HepG2 (cell line): Measurements from ENCODE around the gene ZXDC. TPM values are rescaled to one million over a fixed set of nuclear protein-coding genes. Genes with fewer than 3 reads are reported as not detected.

ENCODE experiments used
- CEBPG ChIP-seq: IDR thresholded peaks from 2 replicates; pipeline ENCODE4 v1.6.1; 2016
- EEA1 ChIP-seq: sonication (generic); formaldehyde crosslinking; IDR thresholded peaks from 2 replicates; pipeline ENCODE4 v1.5.1; 2020; ENCODE audit warnings: mild to moderate bottlenecking, missing genetic modification reagents, borderline replicate concordance
- ELF1 ChIP-seq: sonication (generic); formaldehyde crosslinking; IDR thresholded peaks from 2 replicates; pipeline ENCODE4 v1.4.0; 2020; ENCODE audit warnings: missing genetic modification reagents
- ETV5 ChIP-seq: IDR thresholded peaks from 2 replicates; pipeline ENCODE4 v1.6.1; 2018; ENCODE audit warnings: missing biosample characterization, missing genetic modification reagents, inconsistent platforms, borderline replicate concordance
- MEIS2 ChIP-seq: sonication (generic); formaldehyde crosslinking; IDR thresholded peaks from 2 replicates; pipeline ENCODE4 v1.9.0; 2021; ENCODE audit warnings: mild to moderate bottlenecking, missing genetic modification reagents
- MYC ChIP-seq: sonication (generic); formaldehyde crosslinking; IDR thresholded peaks from 2 replicates; pipeline ENCODE4 v1.9.0; 2021; ENCODE audit warnings: missing genetic modification reagents, borderline replicate concordance
- NCOA5 ChIP-seq: sonication (generic); formaldehyde crosslinking; IDR thresholded peaks from 2 replicates; pipeline ENCODE4 v1.4.0; 2020; ENCODE audit warnings: missing genetic modification reagents
- RNF2 ChIP-seq: fragments of 450-650 bp; conservative IDR thresholded peaks from 2 replicates; pipeline ENCODE4 v1.6.1; 2016; ENCODE audit warnings: low read depth
- SNAI1 ChIP-seq: sonication (generic); formaldehyde crosslinking; IDR thresholded peaks from 2 replicates; pipeline ENCODE4 v1.5.0; 2020; ENCODE audit warnings: mild to moderate bottlenecking, missing genetic modification reagents, borderline replicate concordance
- SYNCRIP ChIP-seq: fragments of 200-400 bp; formaldehyde crosslinking; IDR thresholded peaks from 2 replicates; pipeline ENCODE4 v1.6.1; 2018; ENCODE audit warnings: mild to moderate bottlenecking, low read depth, low read length; ENCODE audit not compliant: insufficient read depth
- ZBTB7B ChIP-seq: sonication (generic); formaldehyde crosslinking; IDR thresholded peaks from 2 replicates; pipeline ENCODE4 v1.4.0; 2020; ENCODE audit warnings: missing genetic modification reagents
- ZFP36L2 ChIP-seq: sonication (generic); formaldehyde crosslinking; IDR thresholded peaks from 2 replicates; pipeline ENCODE4 v1.4.0; 2020; ENCODE audit warnings: missing genetic modification reagents
- ZFP90 ChIP-seq: sonication (generic); formaldehyde crosslinking; IDR thresholded peaks from 2 replicates; pipeline ENCODE4 v1.8.0; 2022; ENCODE audit warnings: missing genetic modification reagents, mild to moderate bottlenecking, inconsistent platforms, borderline replicate concordance
- ZNF101 ChIP-seq: sonication (generic); formaldehyde crosslinking; IDR thresholded peaks from 2 replicates; pipeline ENCODE4 v1.4.0; 2020; ENCODE audit warnings: mild to moderate bottlenecking, low read depth, missing genetic modification reagents, borderline replicate concordance
- ZNF343 ChIP-seq: sonication (generic); formaldehyde crosslinking; IDR thresholded peaks from 2 replicates; pipeline ENCODE4 v1.4.0; 2020; ENCODE audit warnings: mild to moderate bottlenecking, missing genetic modification reagents
- ZNF350 ChIP-seq: sonication (generic); formaldehyde crosslinking; IDR thresholded peaks from 2 replicates; pipeline ENCODE4 v1.4.0; 2020; ENCODE audit warnings: mild to moderate bottlenecking, low read depth, missing genetic modification reagents, borderline replicate concordance
- ZNF644 ChIP-seq: IDR thresholded peaks from 2 replicates; pipeline ENCODE4 v1.6.1; 2016; ENCODE audit warnings: low read depth
- ZNF674 ChIP-seq: sonication (generic); formaldehyde crosslinking; IDR thresholded peaks from 2 replicates; pipeline ENCODE4 v1.5.0; 2020; ENCODE audit warnings: low read depth, mild to moderate bottlenecking, missing genetic modification reagents
- polyA plus RNA-seq, 8 experiments: library from polyadenylated mRNA; depleted of rRNA in 3 of 8; stranded (reverse) in 7 of 8; unstranded in 1 of 8; fragments of >200 nt; fragmentation: Illumina TruSeq in 4 of 8; extraction: Trizol in 4 of 8; gene quantifications; 2 replicates each; pipeline versions ENCODE4 v1.2.1 to v1.2.3, GENCODE V29; 2011 to 2016; ENCODE audit warnings: low read depth in 4 of 8, missing spikeins in 1 of 8, mixed read lengths in 1 of 8; ENCODE audit not compliant: insufficient read depth in 1 of 8
- total RNA-seq, 5 experiments: library from RNA; depleted of rRNA; stranded (reverse); fragments of >200 nt; fragmentation: Illumina TruSeq; extraction: Trizol; gene quantifications; 2 replicates each; pipeline ENCODE4 v1.2.3, GENCODE V29; 2016; ENCODE audit warnings: low read depth in 1 of 5
- TF ChIP-seq, protein P1 (sequence below): sonication (generic); formaldehyde crosslinking; IDR thresholded peaks from 2 replicates; pipeline ENCODE4 v1.5.0; 2020; ENCODE audit warnings: missing genetic modification reagents
- TF ChIP-seq, protein P2 (sequence below), 2 experiments: fragments of 450-650 bp in 1 of 2; sonication (generic) in 1 of 2; formaldehyde crosslinking; IDR thresholded peaks; 2 replicates each; pipeline versions ENCODE4 v1.5.0 to v1.8.0; 2020 to 2022; ENCODE audit warnings: mild to moderate bottlenecking in 1 of 2, missing genetic modification reagents in 1 of 2
- TF ChIP-seq, protein P3 (sequence below): IDR thresholded peaks from 2 replicates; pipeline ENCODE4 v1.6.1; 2018; ENCODE audit warnings: missing genetic modification reagents
- TF ChIP-seq, protein P4 (sequence below): sonication (generic); formaldehyde crosslinking; IDR thresholded peaks from 2 replicates; pipeline ENCODE4 v1.4.0; 2020; ENCODE audit warnings: missing genetic modification reagents
- TF ChIP-seq, protein P5 (sequence below): sonication (generic); IDR thresholded peaks from 2 replicates; pipeline ENCODE4 v1.6.1; 2016; ENCODE audit warnings: low read depth, borderline replicate concordance
- TF ChIP-seq, protein P6 (sequence below): sonication (generic); formaldehyde crosslinking; IDR thresholded peaks from 2 replicates; pipeline ENCODE4 v1.9.0; 2022; ENCODE audit warnings: missing genetic modification reagents, mild to moderate bottlenecking, borderline replicate concordance

The ZXDC gene
- total and polyA plus RNA-seq, 2 of the 13 experiments (the other 11 are each of a cell fraction or from before 2014, with no cell fraction given): 17.6 to 21.2 TPM

DNA sequence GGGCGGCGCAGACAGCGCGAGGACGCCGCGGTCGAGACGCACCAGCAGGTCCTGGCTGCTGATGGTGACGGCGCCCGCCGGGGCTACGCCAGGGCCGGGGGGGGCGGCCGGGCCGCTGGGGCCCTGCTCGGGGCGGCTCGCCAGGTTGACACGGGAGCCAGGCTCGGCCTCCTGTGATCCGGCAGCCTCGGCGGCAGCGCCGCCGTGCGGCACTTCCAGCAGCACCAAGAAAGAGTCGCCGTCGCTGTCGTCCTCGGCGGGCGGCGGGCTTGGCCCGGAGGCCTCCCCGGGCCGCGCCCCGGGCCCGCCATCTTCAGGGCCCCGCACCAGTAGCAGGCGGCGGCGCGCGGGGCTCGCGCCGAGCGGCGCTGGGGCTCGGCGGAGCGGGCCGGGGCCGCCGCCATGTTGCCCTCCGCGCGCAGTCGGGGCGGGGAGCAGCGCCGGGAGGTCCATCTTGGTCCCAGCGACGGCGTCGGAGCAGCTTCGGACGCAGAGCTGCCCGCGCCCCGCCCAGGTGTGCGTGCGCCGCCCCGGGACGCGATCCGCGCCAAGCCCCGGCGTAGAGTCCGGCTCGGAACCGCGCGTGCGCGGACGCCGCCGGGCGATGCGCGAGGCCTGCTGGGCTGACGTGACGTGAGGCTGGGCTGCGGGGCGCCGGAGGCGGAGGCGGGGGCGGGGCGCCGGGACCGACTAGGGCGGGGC, at the start of gene ZXDC (continued):
- TF ChIP-seq ZNF350 (CRISPR knock-in tag) (no peak), SYNCRIP (no peak), SNAI1 (CRISPR knock-in tag) (no peak), NCOA5 (no peak), ZFP36L2 (CRISPR knock-in tag) (no peak), RNF2 (no peak), ZNF644 (CRISPR knock-in tag) (no peak), EEA1 (CRISPR knock-in tag) (no peak), ZNF343 (no peak), ZFP90 (CRISPR knock-in tag) (0 out of 2 replicates have a peak, but pooled peaks have one; percentile 34), MEIS2 (CRISPR knock-in tag) (0 out of 2 replicates have a peak, but pooled peaks have one; percentile 2), ZNF674 (CRISPR knock-in tag) (0 out of 2 replicates have a peak, but pooled peaks have one; percentile 65), ZBTB7B (CRISPR knock-in tag) (no peak), ZNF101 (CRISPR knock-in tag) (no peak), ETV5 (CRISPR knock-in tag) (no peak), CEBPG (CRISPR knock-in tag) (no peak), ELF1 (CRISPR knock-in tag) (no peak), MYC (0 out of 2 replicates have a peak, but pooled peaks have one; percentile 33)
- TF ChIP-seq, protein P1, sequence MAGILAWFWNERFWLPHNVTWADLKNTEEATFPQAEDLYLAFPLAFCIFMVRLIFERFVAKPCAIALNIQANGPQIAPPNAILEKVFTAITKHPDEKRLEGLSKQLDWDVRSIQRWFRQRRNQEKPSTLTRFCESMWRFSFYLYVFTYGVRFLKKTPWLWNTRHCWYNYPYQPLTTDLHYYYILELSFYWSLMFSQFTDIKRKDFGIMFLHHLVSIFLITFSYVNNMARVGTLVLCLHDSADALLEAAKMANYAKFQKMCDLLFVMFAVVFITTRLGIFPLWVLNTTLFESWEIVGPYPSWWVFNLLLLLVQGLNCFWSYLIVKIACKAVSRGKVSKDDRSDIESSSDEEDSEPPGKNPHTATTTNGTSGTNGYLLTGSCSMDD: no peak
- TF ChIP-seq, protein P2, sequence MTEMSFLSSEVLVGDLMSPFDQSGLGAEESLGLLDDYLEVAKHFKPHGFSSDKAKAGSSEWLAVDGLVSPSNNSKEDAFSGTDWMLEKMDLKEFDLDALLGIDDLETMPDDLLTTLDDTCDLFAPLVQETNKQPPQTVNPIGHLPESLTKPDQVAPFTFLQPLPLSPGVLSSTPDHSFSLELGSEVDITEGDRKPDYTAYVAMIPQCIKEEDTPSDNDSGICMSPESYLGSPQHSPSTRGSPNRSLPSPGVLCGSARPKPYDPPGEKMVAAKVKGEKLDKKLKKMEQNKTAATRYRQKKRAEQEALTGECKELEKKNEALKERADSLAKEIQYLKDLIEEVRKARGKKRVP (CRISPR knock-in tag; IDR thresholded peaks at IDR 0.05): peak in 1 of 2 experiments; percentile 42; a peak in 1 of 4 replicates
- TF ChIP-seq, protein P3, sequence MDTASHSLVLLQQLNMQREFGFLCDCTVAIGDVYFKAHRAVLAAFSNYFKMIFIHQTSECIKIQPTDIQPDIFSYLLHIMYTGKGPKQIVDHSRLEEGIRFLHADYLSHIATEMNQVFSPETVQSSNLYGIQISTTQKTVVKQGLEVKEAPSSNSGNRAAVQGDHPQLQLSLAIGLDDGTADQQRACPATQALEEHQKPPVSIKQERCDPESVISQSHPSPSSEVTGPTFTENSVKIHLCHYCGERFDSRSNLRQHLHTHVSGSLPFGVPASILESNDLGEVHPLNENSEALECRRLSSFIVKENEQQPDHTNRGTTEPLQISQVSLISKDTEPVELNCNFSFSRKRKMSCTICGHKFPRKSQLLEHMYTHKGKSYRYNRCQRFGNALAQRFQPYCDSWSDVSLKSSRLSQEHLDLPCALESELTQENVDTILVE (CRISPR knock-in tag): no peak
- TF ChIP-seq, protein P4, sequence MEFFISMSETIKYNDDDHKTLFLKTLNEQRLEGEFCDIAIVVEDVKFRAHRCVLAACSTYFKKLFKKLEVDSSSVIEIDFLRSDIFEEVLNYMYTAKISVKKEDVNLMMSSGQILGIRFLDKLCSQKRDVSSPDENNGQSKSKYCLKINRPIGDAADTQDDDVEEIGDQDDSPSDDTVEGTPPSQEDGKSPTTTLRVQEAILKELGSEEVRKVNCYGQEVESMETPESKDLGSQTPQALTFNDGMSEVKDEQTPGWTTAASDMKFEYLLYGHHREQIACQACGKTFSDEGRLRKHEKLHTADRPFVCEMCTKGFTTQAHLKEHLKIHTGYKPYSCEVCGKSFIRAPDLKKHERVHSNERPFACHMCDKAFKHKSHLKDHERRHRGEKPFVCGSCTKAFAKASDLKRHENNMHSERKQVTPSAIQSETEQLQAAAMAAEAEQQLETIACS (CRISPR knock-in tag): no peak; the same call in 1 of the 2 replicates
- TF ChIP-seq, protein P5, sequence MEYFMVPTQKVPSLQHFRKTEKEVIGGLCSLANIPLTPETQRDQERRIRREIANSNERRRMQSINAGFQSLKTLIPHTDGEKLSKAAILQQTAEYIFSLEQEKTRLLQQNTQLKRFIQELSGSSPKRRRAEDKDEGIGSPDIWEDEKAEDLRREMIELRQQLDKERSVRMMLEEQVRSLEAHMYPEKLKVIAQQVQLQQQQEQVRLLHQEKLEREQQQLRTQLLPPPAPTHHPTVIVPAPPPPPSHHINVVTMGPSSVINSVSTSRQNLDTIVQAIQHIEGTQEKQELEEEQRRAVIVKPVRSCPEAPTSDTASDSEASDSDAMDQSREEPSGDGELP: no peak
- TF ChIP-seq, protein P6, sequence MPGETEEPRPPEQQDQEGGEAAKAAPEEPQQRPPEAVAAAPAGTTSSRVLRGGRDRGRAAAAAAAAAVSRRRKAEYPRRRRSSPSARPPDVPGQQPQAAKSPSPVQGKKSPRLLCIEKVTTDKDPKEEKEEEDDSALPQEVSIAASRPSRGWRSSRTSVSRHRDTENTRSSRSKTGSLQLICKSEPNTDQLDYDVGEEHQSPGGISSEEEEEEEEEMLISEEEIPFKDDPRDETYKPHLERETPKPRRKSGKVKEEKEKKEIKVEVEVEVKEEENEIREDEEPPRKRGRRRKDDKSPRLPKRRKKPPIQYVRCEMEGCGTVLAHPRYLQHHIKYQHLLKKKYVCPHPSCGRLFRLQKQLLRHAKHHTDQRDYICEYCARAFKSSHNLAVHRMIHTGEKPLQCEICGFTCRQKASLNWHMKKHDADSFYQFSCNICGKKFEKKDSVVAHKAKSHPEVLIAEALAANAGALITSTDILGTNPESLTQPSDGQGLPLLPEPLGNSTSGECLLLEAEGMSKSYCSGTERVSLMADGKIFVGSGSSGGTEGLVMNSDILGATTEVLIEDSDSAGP (CRISPR knock-in tag): no peak
